ENCODE data around the gene NEMP1.

GRCh38 chr12:57055824-57056223 is 22.8 kb downstream of the NEMP1 start:
- TF ChIP-seq SUZ12 (IDR thresholded peaks at IDR 0.05; ENCODE audit: extremely low read depth, insufficient read depth, insufficient read length) = no peak
- no peak for TF ChIP-seq YY1 (IDR thresholded peaks at IDR 0.05; ENCODE audit: insufficient read depth, insufficient read length)
